Suppressor macrophage treated with lipopolysaccharide for 4 hours (primary cell): ENCODE results near the gene SLC9A3.
A peak's percentile ranks its signal among the peaks of the same experiment; 100 is the strongest.
"Not testable (repeated sequence)": the region's sequence is repeated elsewhere in the genome, so short reads cannot be mapped to it uniquely, and the experiment has no call there.

ENCODE experiments used
- DNase-seq: peaks from one replicate; pipeline ENCODE4 v3.0.0-alpha.2; 2020

The SLC9A3 gene

GRCh38 chr5:524234-524972, at the start of gene SLC9A3:
Gene SLC9A3, minus strand, starts transcription at chr5:524449.
- DNase-seq, result no peak

GRCh38 chr5:573976-574375, 49.7 kb upstream of the SLC9A3 start:
- no peak for DNase-seq

- no peak for DNase-seq
Observed at GRCh38 chr5:573206-573605, 49.0 kb upstream of the SLC9A3 start.

- no peak for DNase-seq
Observed at GRCh38 chr5:572398-573019, 48.3 kb upstream of the SLC9A3 start.

- no peak for DNase-seq
Observed at GRCh38 chr5:571791-572190, 47.5 kb upstream of the SLC9A3 start.

GRCh38 chr5:570886-571285, 46.6 kb upstream of the SLC9A3 start:
- no peak for DNase-seq

GRCh38 chr5:570446-570845, 46.2 kb upstream of the SLC9A3 start:
- no peak for DNase-seq

GRCh38 chr5:569868-570361, 45.7 kb upstream of the SLC9A3 start:
- no peak for DNase-seq

GRCh38 chr5:569358-569867, 45.2 kb upstream of the SLC9A3 start:
- DNase-seq, result no peak

GRCh38 chr5:568809-569208, 44.6 kb upstream of the SLC9A3 start:
- no peak for DNase-seq

- peak; percentile 21 for DNase-seq
Observed at GRCh38 chr5:568061-568781, 44.0 kb upstream of the SLC9A3 start.

GRCh38 chr5:567664-568060, 43.4 kb upstream of the SLC9A3 start:
- no peak for DNase-seq

- no peak for DNase-seq
Observed at GRCh38 chr5:566636-567309, 42.5 kb upstream of the SLC9A3 start.

GRCh38 chr5:565782-566440, 41.7 kb upstream of the SLC9A3 start:
- no peak for DNase-seq

GRCh38 chr5:561408-561807, 37.2 kb upstream of the SLC9A3 start:
- no peak for DNase-seq

GRCh38 chr5:560792-561166, 36.5 kb upstream of the SLC9A3 start:
- DNase-seq, result no peak

- no peak for DNase-seq
Observed at GRCh38 chr5:558871-559503, 34.7 kb upstream of the SLC9A3 start.

GRCh38 chr5:558326-558725, 34.1 kb upstream of the SLC9A3 start:
- no peak for DNase-seq

GRCh38 chr5:557917-558316, 33.7 kb upstream of the SLC9A3 start:
- not testable (repeated sequence) for DNase-seq

GRCh38 chr5:556909-557441, 32.7 kb upstream of the SLC9A3 start:
- no peak for DNase-seq

GRCh38 chr5:555058-555623, 30.9 kb upstream of the SLC9A3 start:
- no peak for DNase-seq
